MCF 10A (cell line): ENCODE data around the gene ASPG. TPM values are rescaled to one million over a fixed set of nuclear protein-coding genes. Genes with fewer than 3 reads are reported as not detected.

Experiments used
- BruUV-seq: library from RNA; stranded (reverse); fragments of 400-500 nt; replicated peaks from 2 replicates; lab custom pipeline; 2021; lab: Mats Ljungman, UMichigan
- CTCF ChIA-PET: fragments of 300-600 bp; sonication (Branson Sonifier 250); formaldehyde crosslinking; extraction: SDS; loops from one replicate; lab custom pipeline; 2021; ENCODE audit warnings: antibody characterized with exemption, inconsistent platforms; lab: Yijun Ruan, JAX
- POLR2A ChIA-PET: fragments of 300-600, 350-650 bp; sonication (Branson Sonifier 250); formaldehyde crosslinking; extraction: SDS; loops from one replicate; lab custom pipeline; 2020; ENCODE audit warnings: antibody characterized with exemption, inconsistent platforms; lab: Yijun Ruan, JAX
- DNase-seq: peaks from one replicate; pipeline ENCODE4 v3.0.0-alpha.2; 2018; ENCODE audit not compliant: unreplicated experiment
- H3K27ac Mint-ChIP-seq: one replicate; pipeline ENCODE4 v1.8.0; 2022; ENCODE audit warnings: mild to moderate bottlenecking, low read depth, mixed read lengths; ENCODE audit not compliant: unreplicated experiment
- H3K27me3 Mint-ChIP-seq: one replicate; pipeline ENCODE4 v1.8.0; 2022; ENCODE audit warnings: mixed read lengths; ENCODE audit not compliant: insufficient read depth, unreplicated experiment
- H3K36me3 Mint-ChIP-seq: one replicate; pipeline ENCODE4 v1.8.0; 2022; ENCODE audit warnings: mild to moderate bottlenecking, moderate library complexity, mixed read lengths; ENCODE audit not compliant: insufficient read depth, unreplicated experiment
- H3K4me1 Mint-ChIP-seq: one replicate; pipeline ENCODE4 v1.8.0; 2022; ENCODE audit warnings: mixed read lengths; ENCODE audit not compliant: insufficient read depth, unreplicated experiment
- H3K4me3 Mint-ChIP-seq: one replicate; pipeline ENCODE4 v1.8.0; 2022; ENCODE audit warnings: mild to moderate bottlenecking, moderate library complexity, mixed read lengths; ENCODE audit not compliant: unreplicated experiment
- H3K9me3 Mint-ChIP-seq: one replicate; pipeline ENCODE4 v1.8.0; 2022; ENCODE audit warnings: mixed read lengths; ENCODE audit not compliant: unreplicated experiment
- intact Hi-C: fragments of 100-400 bp; cut with micrococcal nuclease; formaldehyde crosslinking; loops from 2 replicates; pipeline ENCODE4 v1.14.1; 2022
- total RNA-seq: library from RNA; stranded (reverse); gene quantifications from 2 replicates; pipeline ENCODE4 v1.2.3, GENCODE V29; 2022
- TF ChIP-seq, protein P1 (sequence below): fragments of 200-600 bp; IDR thresholded peaks from one replicate; pipeline ENCODE4 v1.8.0; 2022; ENCODE audit warnings: antibody characterized with exemption, mild to moderate bottlenecking; ENCODE audit not compliant: unreplicated experiment

ASPG gene
- total RNA-seq, 1 experiment from 2014 or later = 0.12 TPM

DNA sequence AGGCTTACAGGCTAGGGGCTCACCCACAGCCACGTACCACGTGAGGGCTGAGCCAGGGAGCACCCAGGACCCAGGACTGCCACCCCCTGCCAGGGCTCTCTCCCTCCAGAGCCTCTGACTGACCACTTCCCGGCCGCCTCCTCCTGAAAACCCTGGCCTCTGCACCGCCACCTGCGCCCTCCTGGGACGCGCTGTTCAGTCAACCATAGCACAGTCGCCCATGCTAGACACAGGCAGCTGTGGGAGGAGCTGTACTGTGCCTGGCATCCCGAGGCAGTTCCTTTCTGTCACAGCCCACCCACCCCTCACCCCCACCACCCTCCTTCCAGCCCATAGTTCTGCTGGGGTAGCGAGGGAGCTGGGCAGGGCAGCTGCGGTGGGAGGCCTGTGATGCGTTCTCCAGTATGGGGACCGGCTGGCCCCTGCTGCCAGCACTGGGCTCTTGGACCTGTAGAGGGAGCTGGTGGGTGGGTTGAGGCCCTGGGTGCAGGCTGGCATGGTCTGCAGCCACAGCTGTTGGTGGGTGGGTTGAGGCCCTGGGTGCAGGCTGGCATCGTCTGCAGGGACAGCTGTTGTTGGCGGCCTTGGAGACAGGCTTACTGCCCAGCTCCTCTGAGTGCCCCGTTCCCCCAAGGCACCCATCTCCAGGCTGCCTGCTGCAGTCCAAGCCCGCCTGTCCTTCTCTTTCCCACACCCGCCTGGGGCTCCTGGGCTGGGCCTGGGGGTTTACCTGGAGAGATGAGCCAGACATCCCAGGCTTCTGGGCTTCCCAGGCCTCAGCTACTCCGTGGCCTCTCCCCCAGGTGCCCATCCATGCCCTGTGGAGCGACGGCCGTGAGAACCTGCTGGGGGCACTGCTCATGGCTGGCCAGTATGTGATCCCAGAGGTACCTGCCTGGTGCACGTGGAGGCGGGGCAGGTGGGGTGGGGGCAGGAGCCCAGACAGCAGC lies 11.5 kb downstream of the ASPG start:
- Mint-ChIP-seq H3K27me3 (no peaks in the 10 kb centered on the region), H3K4me3 (no peak overlapping the region), H3K9me3 (no peaks in the 10 kb centered on the region), H3K36me3 (no peaks in the 10 kb centered on the region), H3K4me1 (peaks cover 8% of the 10 kb centered on the region), H3K27ac (no peak overlapping the region)
- no TSS peak for BruUV-seq
- no peak for DNase-seq
- TF ChIP-seq, protein P1, sequence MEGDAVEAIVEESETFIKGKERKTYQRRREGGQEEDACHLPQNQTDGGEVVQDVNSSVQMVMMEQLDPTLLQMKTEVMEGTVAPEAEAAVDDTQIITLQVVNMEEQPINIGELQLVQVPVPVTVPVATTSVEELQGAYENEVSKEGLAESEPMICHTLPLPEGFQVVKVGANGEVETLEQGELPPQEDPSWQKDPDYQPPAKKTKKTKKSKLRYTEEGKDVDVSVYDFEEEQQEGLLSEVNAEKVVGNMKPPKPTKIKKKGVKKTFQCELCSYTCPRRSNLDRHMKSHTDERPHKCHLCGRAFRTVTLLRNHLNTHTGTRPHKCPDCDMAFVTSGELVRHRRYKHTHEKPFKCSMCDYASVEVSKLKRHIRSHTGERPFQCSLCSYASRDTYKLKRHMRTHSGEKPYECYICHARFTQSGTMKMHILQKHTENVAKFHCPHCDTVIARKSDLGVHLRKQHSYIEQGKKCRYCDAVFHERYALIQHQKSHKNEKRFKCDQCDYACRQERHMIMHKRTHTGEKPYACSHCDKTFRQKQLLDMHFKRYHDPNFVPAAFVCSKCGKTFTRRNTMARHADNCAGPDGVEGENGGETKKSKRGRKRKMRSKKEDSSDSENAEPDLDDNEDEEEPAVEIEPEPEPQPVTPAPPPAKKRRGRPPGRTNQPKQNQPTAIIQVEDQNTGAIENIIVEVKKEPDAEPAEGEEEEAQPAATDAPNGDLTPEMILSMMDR = peak; percentile 30
- intact Hi-C loops = no loop called here
- POLR2A ChIA-PET = no interaction called here
- CTCF ChIA-PET = interaction anchor here (0.7 to 1.8 kb wide), 6 partner anchors 8 to 426 kb away, joined by 3 to 6 read pairs (median 4); no protein-coding TSS in a partner anchor

DNA sequence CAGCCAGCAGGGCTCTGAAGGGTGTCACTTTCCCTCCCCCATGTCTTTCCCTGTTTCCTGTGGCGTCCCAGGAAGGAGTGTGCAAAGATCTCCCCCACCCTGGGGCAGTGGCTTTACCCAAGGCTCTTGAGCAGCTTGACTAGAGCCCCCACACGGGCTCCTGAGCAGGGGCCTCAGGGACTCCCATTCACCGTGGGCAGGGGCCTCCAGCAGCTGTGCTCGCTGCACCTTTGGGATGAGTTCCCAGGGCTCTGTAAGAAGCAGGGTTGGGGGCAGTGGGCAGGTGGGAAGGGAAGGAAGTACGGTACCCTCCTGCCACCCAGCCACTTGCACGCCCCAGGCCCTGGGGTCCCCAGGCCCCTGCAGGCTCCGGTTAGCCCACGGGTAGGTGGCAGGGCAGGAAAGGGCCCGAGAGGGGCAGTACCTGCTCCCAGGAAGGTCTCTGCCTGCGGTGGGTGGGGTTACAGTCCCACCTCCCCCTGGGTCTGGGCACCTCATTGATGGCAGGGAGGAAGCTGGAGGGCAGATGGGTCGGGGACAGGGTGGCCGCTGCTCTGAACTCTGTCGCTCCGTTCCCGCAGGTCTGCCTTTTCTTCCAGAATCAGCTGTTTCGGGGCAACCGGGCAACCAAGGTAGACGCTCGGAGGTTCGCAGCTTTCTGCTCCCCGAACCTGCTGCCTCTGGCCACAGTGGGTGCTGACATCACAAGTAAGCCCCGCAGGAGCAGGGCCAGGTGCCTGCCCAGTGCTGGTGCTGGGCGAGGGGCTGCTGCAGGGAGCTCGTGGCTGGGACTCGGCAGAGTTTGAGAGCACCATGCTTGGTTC lies 13.0 kb downstream of the ASPG start:
- BruUV-seq = no TSS peak
- intact Hi-C loops = no loop called here
- TF ChIP-seq, protein P1 = no peak
- Mint-ChIP-seq H3K27ac (no peak overlapping the region), H3K36me3 (no peaks in the 10 kb centered on the region), H3K4me3 (no peak overlapping the region), H3K27me3 (no peaks in the 10 kb centered on the region), H3K4me1 (peaks cover 8% of the 10 kb centered on the region), H3K9me3 (no peaks in the 10 kb centered on the region)
- POLR2A ChIA-PET = no interaction called here
- DNase-seq = no peak
- CTCF ChIA-PET = interaction anchor here (0.6 to 1.6 kb wide), 6 partner anchors 16 to 425 kb away, joined by 3 to 4 read pairs (median 3); no protein-coding TSS in a partner anchor

DNA sequence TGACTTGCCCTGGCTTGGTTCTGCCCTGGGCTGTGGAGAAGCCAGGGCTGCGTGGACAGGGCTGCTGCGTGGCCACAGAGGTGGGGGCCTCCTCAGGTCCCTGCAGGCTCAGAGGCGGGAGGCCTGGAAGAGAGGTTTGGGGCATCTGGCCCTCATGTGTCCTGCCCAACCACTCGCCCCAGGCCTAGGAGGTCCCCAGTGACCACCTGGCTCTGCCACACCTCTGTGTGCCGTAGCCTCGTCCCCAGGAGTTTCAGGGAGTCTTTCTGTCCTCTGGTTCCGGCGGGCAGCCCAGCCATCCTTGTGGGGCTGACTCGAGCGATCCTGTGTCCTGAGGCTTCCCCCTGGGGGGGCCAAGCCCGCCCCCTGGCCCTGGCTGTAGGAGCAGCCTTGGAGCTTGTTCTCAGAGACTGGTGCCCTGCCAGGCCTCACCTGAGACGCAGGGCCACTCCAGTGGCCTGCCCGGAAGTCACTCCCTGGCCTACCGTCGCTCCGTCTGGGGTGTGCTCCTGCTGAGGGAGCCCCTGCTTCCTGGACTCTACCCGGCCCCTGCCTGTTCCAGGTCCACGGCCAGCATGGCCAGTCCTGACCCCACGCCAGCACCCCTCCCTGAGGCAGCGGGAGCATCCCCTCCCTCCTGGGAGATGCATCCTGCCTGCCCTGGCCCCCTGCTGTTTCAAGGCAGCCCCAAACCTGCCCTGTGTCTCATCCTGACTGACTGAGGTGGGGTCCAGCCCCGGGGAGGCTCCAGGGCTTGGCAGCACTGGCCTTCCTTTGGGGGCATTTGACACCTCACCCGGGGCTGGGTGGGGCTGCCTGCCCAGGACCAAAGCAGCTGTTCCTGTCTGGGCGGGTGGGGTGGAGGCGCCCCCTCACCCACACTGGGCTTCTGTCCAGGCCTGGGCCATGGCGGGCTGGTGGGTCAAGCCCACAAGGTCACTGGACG lies 13.9 kb downstream of the ASPG start:
- intact Hi-C loops = no loop called here
- no TSS peak for BruUV-seq
- ChIA-PET POLR2A (no interaction called here), CTCF (interaction anchor here (0.6 to 1.6 kb wide), 5 partner anchors 15 to 297 kb away, joined by 3 to 4 read pairs (median 3); no protein-coding TSS in a partner anchor)
- H3K9me3 Mint-ChIP-seq = no peaks in the 10 kb centered on the region
- H3K27me3 Mint-ChIP-seq = no peaks in the 10 kb centered on the region
- H3K4me3 Mint-ChIP-seq = no peak overlapping the region
- no peak for DNase-seq
- TF ChIP-seq, protein P1 = no peak
- H3K4me1 Mint-ChIP-seq = peaks cover 8% of the 10 kb centered on the region
- no peaks in the 10 kb centered on the region for H3K36me3 Mint-ChIP-seq
- H3K27ac Mint-ChIP-seq = no peak overlapping the region
